Activated CD4-positive, alpha-beta T cell treated with anti-CD3 and anti-CD28 coated beads, Interleukin-2, amount 50 U/mL, for 4 hours (primary cell): Measurements from ENCODE around the gene GABRG3.

Experiments used
- DNase-seq, 2 experiments: peaks; one replicate each; pipeline ENCODE4 v3.0.0-alpha.2; 2020

The GABRG3 gene

DNA sequence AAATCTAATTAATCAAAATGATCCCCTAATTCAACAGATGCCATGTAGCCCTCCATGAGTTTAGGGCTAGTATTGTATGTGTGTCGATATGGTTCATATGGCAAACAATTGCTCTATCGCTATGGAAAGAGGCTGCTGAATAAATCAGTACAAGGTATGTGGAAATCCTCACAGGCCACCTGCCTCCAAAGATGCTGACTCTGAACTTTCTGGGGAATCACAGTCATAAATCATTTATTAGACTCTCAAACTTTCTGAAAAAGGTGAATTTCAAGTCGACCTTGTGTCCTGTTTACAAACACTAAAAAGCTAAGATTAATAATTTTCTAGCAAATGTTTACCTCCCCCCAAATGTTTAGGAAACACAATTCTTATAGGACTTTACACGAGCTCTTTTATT, 462.6 kb downstream of the GABRG3 start:
- DNase-seq = no peak

DNA sequence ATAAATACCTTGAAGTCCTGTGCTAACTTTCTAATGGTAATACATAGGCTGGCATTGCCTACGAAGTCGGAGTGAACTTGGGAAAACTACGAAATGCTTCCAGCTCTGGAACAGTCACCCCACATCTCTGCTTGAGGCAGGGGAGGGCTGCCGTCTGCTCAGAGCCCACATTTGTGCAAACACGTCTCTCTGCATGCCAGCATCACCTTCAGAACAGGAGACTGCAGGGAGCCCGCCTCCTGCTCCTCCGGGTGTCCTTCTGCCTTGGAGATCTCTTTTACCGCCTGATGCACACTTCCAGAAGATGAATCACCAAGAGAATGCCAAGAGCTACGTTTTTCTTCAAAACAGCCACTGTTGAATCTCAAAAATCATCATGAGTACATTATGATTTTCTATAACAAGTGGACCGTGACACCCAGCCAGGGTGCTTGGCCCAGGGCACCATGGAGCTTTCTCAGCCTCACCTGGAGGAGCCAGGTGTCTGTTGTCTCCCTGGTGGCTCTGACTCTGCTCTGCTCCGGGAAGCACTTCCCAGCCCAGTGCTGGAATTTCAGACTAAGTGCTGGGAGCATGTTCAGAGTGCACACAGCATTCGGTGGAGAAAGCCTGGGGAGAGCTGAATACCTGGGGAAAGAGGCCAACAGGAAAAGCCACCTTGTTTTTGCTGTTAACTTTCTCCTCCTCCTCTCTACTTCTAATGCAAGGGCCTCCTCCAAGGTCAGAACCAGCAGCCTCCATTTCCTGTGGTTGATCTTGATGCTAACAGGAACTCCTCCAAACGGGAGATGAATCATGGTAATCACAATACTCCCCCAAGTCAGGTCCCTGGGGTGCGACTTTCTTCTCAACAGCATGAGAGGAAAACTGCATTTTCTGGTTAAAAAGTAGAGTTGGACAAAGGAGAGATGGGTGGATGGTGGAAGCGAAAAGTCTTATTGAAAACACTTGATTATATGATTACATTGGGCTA, 467.7 kb downstream of the GABRG3 start:
- no peak for DNase-seq

DNA sequence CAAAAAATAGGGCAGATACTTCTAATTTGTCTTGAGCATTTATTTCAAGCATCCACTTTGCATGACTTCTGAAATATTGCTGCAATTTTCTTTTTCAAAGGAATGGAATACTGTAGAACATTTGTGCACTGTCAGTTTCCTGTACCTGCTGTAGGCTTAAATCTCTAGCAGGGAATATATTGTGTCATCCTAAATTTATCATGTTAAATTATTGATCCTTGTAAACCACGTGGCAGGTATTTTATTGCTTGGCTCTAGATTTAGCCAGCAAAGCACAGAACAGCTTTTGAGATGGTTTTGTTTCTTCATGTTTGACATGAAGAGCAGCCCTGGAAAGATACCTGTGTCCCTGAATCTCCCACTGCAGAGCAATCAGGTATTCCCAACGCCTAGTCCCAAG, 470.1 kb downstream of the GABRG3 start:
- no peak for DNase-seq

DNA sequence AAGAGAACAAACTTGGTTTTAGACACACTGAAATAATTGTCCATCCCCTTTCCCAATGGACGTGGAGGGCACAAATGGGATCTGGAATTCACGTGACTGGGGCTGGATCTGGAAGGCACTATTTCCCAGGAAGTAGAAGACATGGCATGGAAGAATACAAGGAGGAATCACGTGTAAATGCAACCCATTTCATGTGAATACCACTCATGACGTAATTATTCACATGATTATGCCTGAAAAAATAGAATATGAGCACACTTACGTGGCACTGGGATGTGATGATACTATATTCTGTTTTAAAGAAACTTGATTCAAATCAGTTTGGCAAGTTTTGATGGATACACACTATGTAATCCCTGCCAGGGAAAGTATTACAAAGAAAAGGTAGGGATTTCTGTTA, 477.3 kb downstream of the GABRG3 start:
- no peak for DNase-seq

- DNase-seq = no peak
Measured at GRCh38 chr15:27448986-27449385, 478.0 kb downstream of the GABRG3 start.

GRCh38 chr15:27449941-27450340, 479.0 kb downstream of the GABRG3 start:
- DNase-seq = no peak

- no peak for DNase-seq
Measured at GRCh38 chr15:27454281-27455075, 483.5 kb downstream of the GABRG3 start.

DNA sequence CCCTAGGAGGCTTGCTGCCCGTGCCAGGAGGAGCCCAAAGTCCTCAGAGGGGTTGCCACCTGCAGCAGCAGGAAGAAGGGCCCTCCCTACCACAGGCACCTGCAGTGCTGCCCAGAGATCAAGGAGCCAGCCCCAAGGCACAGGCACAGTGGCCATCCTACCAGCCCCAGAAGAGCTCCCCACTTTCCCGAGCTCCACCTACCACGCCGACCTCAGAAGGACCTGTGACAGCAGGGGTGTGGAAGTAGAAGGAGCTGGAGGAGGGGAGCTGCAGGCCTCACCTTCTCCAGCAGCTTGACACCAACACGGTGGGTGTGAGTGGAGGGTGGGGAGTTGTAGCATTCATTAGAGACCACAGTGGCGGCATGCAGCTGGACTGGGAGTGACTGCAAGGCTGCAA, 485.8 kb downstream of the GABRG3 start:
- DNase-seq = no peak

- no peak for DNase-seq
Measured at GRCh38 chr15:27457766-27458165, 486.8 kb downstream of the GABRG3 start.

GRCh38 chr15:27458345-27459084, 487.5 kb downstream of the GABRG3 start:
- DNase-seq = no peak

GRCh38 chr15:27459836-27460235, 488.9 kb downstream of the GABRG3 start:
- no peak for DNase-seq

DNA sequence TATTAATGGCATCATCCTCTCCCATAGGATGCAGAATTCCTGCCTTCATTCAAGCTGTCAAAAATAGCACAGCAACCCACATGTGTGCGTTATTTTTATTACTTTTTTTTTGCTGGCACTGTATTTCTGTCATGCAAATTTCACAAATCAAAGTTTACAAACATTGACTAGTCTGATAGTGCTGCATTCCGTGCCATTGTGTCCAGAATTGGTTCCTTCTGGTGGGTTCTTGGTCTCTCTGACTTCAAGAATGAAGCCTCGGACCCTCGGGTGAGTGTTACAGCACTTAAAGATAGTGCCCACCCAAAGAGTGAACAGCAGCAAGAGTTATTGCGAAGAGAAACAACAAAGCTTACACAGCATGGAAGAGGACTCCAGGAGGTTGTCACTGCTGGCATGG, 490.2 kb downstream of the GABRG3 start:
- DNase-seq = no peak

- no peak for DNase-seq
Measured at GRCh38 chr15:27463525-27464088, 492.6 kb downstream of the GABRG3 start.

DNA sequence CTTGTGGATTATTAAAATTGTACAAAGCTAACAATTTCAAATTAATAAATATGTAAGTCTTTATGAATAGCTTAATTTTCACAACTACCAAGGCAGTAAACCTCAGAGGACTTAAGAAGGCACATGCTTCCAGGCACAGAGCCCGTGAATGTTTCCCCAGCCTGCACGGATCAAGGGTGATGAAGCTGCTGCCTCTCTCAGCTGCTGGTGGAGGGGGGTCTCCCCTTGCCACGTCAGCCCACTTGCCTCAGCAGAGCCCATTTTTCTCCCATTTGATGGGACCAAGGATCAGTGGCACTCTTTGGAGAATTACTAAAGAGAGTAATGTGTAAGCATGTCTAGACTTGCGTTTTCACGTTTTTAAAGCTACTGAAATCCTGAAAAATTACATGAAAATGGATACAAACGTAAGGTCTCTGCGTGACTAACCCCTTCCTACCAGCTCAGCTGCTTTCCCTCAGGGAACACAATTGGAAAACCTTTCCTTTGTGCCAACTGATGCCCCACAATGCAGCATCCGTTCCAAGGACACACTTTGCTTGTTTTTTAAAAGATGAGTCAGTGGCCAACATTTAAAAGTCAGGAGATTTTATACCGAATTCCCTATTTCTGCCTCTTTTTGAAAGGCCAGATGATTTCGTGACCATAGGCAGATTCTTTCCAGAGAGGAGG, 494.1 kb downstream of the GABRG3 start:
- no peak for DNase-seq

GRCh38 chr15:27466758-27467157, 495.8 kb downstream of the GABRG3 start:
- no peak for DNase-seq

DNA sequence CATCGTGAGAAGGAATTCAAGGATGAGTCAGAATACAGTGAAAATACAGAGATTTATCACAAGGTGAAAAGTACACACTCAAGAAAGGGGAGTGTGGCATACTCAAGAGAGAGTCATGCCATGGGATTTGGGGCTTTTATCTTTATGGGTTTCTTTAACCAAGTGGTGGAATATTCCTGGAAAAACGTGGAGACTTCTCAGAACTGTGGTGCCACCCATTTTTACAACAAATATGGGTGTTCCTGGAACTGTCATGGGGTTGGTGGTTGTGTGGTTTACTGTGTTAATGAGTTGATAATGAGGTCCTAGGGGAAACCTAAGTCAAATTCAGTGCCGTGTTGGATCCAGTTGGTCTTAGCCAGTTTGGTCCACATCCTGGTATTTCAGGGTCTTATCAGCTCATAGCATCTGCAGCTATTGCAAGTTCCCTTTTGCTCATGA, 497.2 kb downstream of the GABRG3 start:
- DNase-seq = no peak

DNA sequence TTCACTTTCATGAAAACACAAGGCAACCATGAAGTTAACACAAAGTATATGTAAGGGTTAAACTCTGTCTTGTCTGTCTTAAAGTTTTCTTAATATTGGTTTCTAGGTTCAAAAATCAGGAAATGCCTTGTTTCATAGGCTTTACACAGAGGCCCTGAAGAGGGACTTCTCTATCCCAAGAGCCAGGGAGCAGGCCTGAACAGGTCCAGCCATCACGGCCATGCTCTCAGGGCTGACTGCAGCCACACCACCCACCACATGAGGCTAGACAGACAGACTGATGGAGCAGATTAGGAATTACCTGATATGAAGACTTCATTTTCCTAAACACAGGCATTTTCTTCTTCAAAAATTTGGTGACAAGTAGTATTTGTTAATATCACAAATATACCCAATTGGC, 502.9 kb downstream of the GABRG3 start:
- no peak for DNase-seq

GRCh38 chr15:27475395-27475794, 504.4 kb downstream of the GABRG3 start:
- no peak for DNase-seq

DNA sequence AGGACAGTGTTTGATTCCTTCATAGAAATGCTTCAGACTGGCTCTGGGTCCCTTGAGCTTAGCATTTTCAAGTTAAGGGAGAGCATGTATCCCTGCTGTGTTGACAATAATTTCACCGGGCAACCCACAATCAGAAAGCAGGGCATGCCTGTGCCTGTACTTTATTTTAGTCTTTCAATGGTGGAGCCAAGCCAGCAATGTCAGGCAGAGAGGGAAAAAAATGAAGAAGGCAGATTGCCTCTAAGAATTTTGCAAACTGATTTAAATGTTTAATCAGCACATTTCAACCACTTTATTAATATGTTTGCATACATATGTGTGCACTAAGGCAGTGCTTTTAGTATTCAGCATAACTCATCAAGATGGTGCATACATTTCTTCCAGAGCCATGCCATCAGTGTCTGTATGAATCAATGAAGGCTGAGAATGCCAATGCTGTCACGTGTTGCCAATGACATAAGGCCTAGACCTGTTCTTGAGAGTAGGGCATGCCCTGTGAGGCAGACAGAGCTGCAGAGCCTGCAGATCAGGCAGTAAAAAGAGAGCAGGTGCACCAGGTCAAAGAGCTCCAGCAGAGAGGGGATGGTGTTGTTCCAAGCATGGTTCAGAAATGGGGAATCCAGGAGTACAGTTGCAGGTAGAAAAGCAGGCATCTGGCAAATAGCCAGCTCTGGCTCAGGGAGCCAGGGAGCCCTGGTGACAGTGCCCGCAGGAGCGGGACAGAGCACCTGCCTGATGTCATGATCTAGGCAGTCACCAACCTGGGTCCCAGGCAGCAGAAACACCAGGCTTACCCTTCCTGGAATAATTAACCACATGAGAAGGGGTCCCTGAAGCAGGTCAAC, 508.5 kb downstream of the GABRG3 start:
- DNase-seq = no peak

- no peak for DNase-seq
Measured at GRCh38 chr15:27480141-27480530, 509.2 kb downstream of the GABRG3 start.

DNA sequence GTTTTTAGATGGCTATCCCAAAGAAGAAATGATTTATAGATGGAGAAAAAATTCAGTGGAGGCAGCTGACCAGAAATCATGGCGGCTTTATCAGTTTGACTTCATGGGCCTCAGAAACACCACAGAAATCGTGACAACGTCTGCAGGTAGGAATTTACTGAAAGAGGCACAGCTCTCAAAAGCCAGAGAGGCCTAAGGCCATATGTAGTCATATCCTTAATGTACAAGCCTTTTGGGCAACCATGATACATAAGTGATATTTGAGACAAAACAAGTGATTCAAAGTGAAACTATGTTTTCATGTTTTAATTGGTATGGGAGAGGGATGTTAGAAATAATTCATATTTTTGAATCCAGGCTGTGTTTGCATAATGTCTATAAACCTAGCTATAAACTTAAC, 509.7 kb downstream of the GABRG3 start:
- DNase-seq = no peak
